ENCODE data around the gene SRSF5.

- TF ChIP-seq CTCF (IDR thresholded peaks at IDR 0.05; ENCODE audit: low read depth, low read length) (no peak), POLR2A (IDR thresholded peaks at IDR 0.05; ENCODE audit: extremely low read depth, insufficient read length) (no peak), MAX (IDR thresholded peaks at IDR 0.05; ENCODE audit: low read depth, low read length) (no peak), MYC (IDR thresholded peaks at IDR 0.05; ENCODE audit: low read depth, low read length) (no peak)
Observed at GRCh38 chr14:69784942-69785341, 18.0 kb downstream of the SRSF5 start.
